ENCODE data around the gene COL5A2.

COL5A2 gene

DNA sequence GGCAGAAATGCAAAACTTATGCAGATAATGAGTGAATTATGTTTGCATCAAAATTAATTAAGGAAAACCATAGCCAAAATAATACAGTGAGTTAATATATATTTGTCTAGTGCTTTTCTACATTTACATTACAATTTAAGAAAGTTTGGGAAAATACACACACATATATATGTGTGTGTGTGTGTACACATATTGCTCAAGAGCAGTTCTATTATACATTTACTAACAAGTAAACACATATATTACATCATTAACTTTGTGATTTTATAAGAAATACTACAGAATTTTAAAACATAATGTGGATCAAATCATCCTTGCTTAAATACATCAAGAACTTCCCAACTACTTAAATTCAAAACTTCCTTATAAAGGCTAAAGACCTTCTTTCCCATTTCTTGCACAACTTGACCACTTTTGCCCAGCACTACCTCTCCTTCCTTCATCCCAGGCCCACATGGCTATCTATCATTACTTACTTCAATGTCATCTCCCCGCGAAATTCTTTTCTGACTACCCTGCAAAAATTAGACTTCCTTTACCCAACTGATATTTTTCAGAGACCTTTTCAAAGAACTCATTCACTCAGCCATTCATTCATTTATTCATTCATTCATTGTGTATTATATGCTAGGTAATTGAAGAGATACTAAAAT is 68.4 kb downstream of the COL5A2 start:
- peaks cover 8% of the 10 kb centered on the region for H3K4me1 ChIP-seq (ENCODE audit: control insufficient read depth, insufficient read depth, low read length)

GRCh38 chr2:189109921-189110397 is 69.6 kb downstream of the COL5A2 start:
- H3K9ac ChIP-seq (ENCODE audit: low read length), result no peak overlapping the region
- H3K4me3 ChIP-seq (ENCODE audit: low read length), result no peak overlapping the region
- no peaks in the 10 kb centered on the region for H3K36me3 ChIP-seq (ENCODE audit: control insufficient read depth, insufficient read depth, low read length)
- no peak overlapping the region for H3K27ac ChIP-seq (ENCODE audit: low read depth, low read length)
- no peaks in the 10 kb centered on the region for H3K27me3 ChIP-seq (ENCODE audit: control insufficient read depth, insufficient read depth, low read length)
- peaks cover 8% of the 10 kb centered on the region for H3K4me1 ChIP-seq (ENCODE audit: control insufficient read depth, insufficient read depth, low read length)

More for the DNA sequence above, 68.4 kb downstream of the COL5A2 start:
- H3K36me3 ChIP-seq (ENCODE audit: control insufficient read depth, insufficient read depth, low read length), result no peaks in the 10 kb centered on the region
- no peak overlapping the region for H3K4me3 ChIP-seq (ENCODE audit: low read length)
- no peaks in the 10 kb centered on the region for H3K27me3 ChIP-seq (ENCODE audit: control insufficient read depth, insufficient read depth, low read length)
- no peak overlapping the region for H3K27ac ChIP-seq (ENCODE audit: low read depth, low read length)
- no peak overlapping the region for H3K9ac ChIP-seq (ENCODE audit: low read length)

DNA sequence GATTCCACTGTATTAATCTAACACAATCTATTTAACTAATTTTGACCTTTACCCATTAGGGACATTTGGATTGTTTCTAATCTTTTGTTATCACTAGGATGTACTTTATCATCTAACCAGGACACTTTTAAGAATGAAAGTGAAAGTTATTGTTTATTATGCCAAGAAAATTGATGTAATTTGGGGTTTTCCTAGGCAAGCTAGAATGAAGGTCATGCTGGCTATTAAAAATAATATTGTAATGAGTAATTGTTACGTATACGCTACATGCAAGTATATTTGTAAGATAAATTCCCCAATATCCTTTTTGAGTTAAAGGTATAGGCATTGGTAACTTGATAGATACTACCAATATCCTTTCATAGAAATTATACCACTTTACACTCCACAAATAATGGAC is 74.6 kb downstream of the COL5A2 start:
- Histone ChIP-seq H3K4me1 (ENCODE audit: control insufficient read depth, insufficient read depth, low read length) (peaks cover 3% of the 10 kb centered on the region), H3K9ac (ENCODE audit: low read length) (no peak overlapping the region), H3K27ac (ENCODE audit: low read depth, low read length) (no peak overlapping the region), H3K4me3 (ENCODE audit: low read length) (no peak overlapping the region), H3K27me3 (ENCODE audit: control insufficient read depth, insufficient read depth, low read length) (no peaks in the 10 kb centered on the region), H3K36me3 (ENCODE audit: control insufficient read depth, insufficient read depth, low read length) (no peaks in the 10 kb centered on the region)

- Histone ChIP-seq H3K36me3 (ENCODE audit: control insufficient read depth, insufficient read depth, low read length) (no peaks in the 10 kb centered on the region), H3K4me1 (ENCODE audit: control insufficient read depth, insufficient read depth, low read length) (peaks cover 3% of the 10 kb centered on the region), H3K9ac (ENCODE audit: low read length) (no peak overlapping the region), H3K4me3 (ENCODE audit: low read length) (no peak overlapping the region), H3K27ac (ENCODE audit: low read depth, low read length) (no peak overlapping the region), H3K27me3 (ENCODE audit: control insufficient read depth, insufficient read depth, low read length) (no peaks in the 10 kb centered on the region)
These were observed 76.8 kb downstream of the COL5A2 start for GRCh38 chr2:189102735-189103134.

- Histone ChIP-seq H3K36me3 (ENCODE audit: control insufficient read depth, insufficient read depth, low read length) (no peaks in the 10 kb centered on the region), H3K4me3 (ENCODE audit: low read length) (no peak overlapping the region), H3K27me3 (ENCODE audit: control insufficient read depth, insufficient read depth, low read length) (no peaks in the 10 kb centered on the region), H3K4me1 (ENCODE audit: control insufficient read depth, insufficient read depth, low read length) (peaks cover 9% of the 10 kb centered on the region), H3K9ac (ENCODE audit: low read length) (no peak overlapping the region), H3K27ac (ENCODE audit: low read depth, low read length) (no peak overlapping the region)
These were observed 81.6 kb downstream of the COL5A2 start for GRCh38 chr2:189097934-189098333.

DNA sequence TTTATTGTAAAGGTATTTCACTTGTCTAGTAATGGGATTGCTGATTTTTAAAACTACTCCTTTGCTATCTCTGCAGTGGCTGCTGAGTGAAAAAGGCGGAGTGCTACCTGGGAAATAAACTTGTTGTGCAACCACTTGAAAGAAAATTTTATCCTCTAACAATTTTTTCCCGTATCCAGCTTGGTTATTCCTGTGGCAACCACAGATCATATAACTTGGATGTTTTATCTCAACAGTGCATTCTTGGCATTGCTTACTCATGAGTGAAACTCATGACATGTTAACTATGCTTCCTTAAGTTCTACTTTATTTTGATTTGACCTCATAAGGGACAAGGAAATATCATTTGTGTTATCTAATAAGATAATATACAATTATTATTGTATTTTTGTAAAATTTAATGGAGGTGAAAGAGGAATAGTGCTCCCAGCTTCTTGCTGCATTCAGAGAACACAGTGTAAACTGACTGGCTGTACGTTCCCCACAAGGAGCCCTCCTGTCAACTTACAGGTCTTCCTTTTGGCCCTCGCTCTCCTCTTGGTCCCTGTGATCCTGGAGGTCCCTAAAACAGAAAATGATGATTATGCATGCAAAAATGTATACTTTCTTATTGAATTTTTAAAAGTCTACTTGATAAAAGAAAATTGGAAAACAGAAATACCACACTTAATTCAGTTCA is 82.7 kb downstream of the COL5A2 start:
- peak overlapping the region; percentile 27 for H3K27ac ChIP-seq (ENCODE audit: low read depth, low read length)
- H3K4me1 ChIP-seq (ENCODE audit: control insufficient read depth, insufficient read depth, low read length), result peaks cover 13% of the 10 kb centered on the region
- H3K9ac ChIP-seq (ENCODE audit: low read length), result no peak overlapping the region
- no peaks in the 10 kb centered on the region for H3K36me3 ChIP-seq (ENCODE audit: control insufficient read depth, insufficient read depth, low read length)
- no peaks in the 10 kb centered on the region for H3K27me3 ChIP-seq (ENCODE audit: control insufficient read depth, insufficient read depth, low read length)
- H3K4me3 ChIP-seq (ENCODE audit: low read length), result no peak overlapping the region

DNA sequence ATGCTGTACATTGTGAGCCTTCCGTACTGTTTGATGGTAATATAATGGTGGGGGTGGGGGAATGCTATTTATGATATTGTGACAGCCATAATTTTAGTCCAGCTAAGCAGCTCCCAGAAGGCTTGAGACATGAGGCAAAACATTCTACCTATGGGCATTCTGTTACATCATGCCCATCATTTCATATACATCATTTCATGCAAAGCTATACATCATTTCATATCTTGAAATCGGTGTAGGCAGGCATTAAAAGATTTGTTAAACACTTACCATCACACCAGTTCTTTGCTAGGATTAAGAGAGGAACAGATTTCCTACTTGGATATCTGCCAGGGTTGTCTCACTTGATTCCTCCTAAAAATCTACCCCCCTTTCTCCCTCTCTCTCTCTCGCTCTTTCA is 84.5 kb downstream of the COL5A2 start:
- Histone ChIP-seq H3K4me3 (ENCODE audit: low read length) (no peak overlapping the region), H3K4me1 (ENCODE audit: control insufficient read depth, insufficient read depth, low read length) (peaks cover 13% of the 10 kb centered on the region), H3K9ac (ENCODE audit: low read length) (no peak overlapping the region), H3K36me3 (ENCODE audit: control insufficient read depth, insufficient read depth, low read length) (no peaks in the 10 kb centered on the region), H3K27me3 (ENCODE audit: control insufficient read depth, insufficient read depth, low read length) (no peaks in the 10 kb centered on the region), H3K27ac (ENCODE audit: low read depth, low read length) (peak overlapping the region; percentile 50)

GRCh38 chr2:189092936-189093335 is 86.6 kb downstream of the COL5A2 start:
- Histone ChIP-seq H3K27ac (ENCODE audit: low read depth, low read length) (peak overlapping the region; percentile 37), H3K9ac (ENCODE audit: low read length) (no peak overlapping the region)

GRCh38 chr2:189091253-189091652 is 88.3 kb downstream of the COL5A2 start:
- Histone ChIP-seq H3K4me1 (ENCODE audit: control insufficient read depth, insufficient read depth, low read length) (peaks cover 9% of the 10 kb centered on the region), H3K36me3 (ENCODE audit: control insufficient read depth, insufficient read depth, low read length) (no peaks in the 10 kb centered on the region), H3K27ac (ENCODE audit: low read depth, low read length) (no peak overlapping the region)

More at GRCh38 chr2:189092936-189093335, 86.6 kb downstream of the COL5A2 start:
- Histone ChIP-seq H3K4me1 (ENCODE audit: control insufficient read depth, insufficient read depth, low read length) (peaks cover 13% of the 10 kb centered on the region), H3K36me3 (ENCODE audit: control insufficient read depth, insufficient read depth, low read length) (no peaks in the 10 kb centered on the region), H3K4me3 (ENCODE audit: low read length) (no peak overlapping the region), H3K27me3 (ENCODE audit: control insufficient read depth, insufficient read depth, low read length) (no peaks in the 10 kb centered on the region)

DNA sequence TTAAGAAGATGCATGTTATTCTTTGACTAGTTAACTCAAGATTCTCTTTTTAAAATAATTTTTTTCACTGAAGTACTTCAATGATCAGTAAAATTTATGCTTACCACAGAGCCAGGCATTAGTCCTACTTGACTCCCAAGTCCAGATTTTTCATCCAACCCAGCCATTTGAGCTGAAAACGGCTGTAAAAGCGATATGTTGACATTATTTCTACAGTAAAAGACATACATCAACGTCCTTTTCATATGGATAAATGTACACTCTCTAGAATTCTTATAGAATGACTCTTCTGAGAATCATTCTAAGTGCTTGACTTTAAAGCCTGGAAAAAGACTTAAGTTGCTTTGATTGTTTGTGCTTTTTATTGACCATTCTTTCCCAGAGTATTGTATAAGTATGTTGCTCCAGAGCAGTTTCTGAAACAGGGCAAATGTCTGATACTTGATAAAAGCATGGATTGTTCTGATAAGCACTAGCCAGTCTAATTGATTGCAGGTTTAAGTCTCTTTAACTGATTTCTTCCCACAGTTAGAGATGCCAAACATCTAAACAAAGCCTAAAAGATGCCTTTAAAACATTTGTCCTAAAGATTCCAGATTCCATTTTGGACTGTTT is 90.9 kb downstream of the COL5A2 start:
- no peak overlapping the region for H3K9ac ChIP-seq (ENCODE audit: low read length)
- no peak overlapping the region for H3K4me3 ChIP-seq (ENCODE audit: low read length)
- no peak overlapping the region for H3K27ac ChIP-seq (ENCODE audit: low read depth, low read length)
- no peaks in the 10 kb centered on the region for H3K27me3 ChIP-seq (ENCODE audit: control insufficient read depth, insufficient read depth, low read length)
- H3K4me1 ChIP-seq (ENCODE audit: control insufficient read depth, insufficient read depth, low read length), result peaks cover 5% of the 10 kb centered on the region
- no peaks in the 10 kb centered on the region for H3K36me3 ChIP-seq (ENCODE audit: control insufficient read depth, insufficient read depth, low read length)

More at GRCh38 chr2:189091253-189091652, 88.3 kb downstream of the COL5A2 start:
- Histone ChIP-seq H3K27me3 (ENCODE audit: control insufficient read depth, insufficient read depth, low read length) (no peaks in the 10 kb centered on the region), H3K4me3 (ENCODE audit: low read length) (no peak overlapping the region), H3K9ac (ENCODE audit: low read length) (no peak overlapping the region)

DNA sequence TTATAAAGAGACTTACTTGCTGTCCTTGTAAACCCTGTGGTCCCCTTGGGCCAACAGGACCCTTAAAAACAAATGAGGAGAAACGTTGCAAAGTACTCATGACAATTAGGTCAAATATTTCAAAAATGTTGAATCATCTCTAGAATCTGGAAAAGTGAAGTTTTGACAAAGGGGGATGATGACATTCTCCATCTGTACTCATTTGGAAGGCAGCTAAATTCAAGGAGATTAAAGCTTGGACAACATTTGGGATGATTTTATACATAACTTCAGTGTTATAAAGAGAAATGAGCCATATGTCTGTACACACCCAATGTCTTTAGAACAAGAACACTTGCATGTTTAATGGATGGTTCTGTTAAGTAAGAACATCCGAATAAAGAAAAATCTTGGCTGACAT is 92.9 kb downstream of the COL5A2 start:
- peaks cover 5% of the 10 kb centered on the region for H3K36me3 ChIP-seq (ENCODE audit: control insufficient read depth, insufficient read depth, low read length)
- H3K4me1 ChIP-seq (ENCODE audit: control insufficient read depth, insufficient read depth, low read length), result peaks cover 8% of the 10 kb centered on the region
- H3K9ac ChIP-seq (ENCODE audit: low read length), result no peak overlapping the region
- no peaks in the 10 kb centered on the region for H3K27me3 ChIP-seq (ENCODE audit: control insufficient read depth, insufficient read depth, low read length)
- no peak overlapping the region for H3K27ac ChIP-seq (ENCODE audit: low read depth, low read length)
- no peak overlapping the region for H3K4me3 ChIP-seq (ENCODE audit: low read length)

GRCh38 chr2:189086250-189086649 is 93.3 kb downstream of the COL5A2 start:
- Histone ChIP-seq H3K27ac (ENCODE audit: low read depth, low read length) (no peak overlapping the region), H3K4me1 (ENCODE audit: control insufficient read depth, insufficient read depth, low read length) (peaks cover 8% of the 10 kb centered on the region), H3K9ac (ENCODE audit: low read length) (no peak overlapping the region), H3K36me3 (ENCODE audit: control insufficient read depth, insufficient read depth, low read length) (peaks cover 5% of the 10 kb centered on the region), H3K27me3 (ENCODE audit: control insufficient read depth, insufficient read depth, low read length) (no peaks in the 10 kb centered on the region), H3K4me3 (ENCODE audit: low read length) (no peak overlapping the region)
